ENCODE data around the gene CRK. TPM values are rescaled to one million over a fixed set of nuclear protein-coding genes. Genes with fewer than 3 reads are reported as not detected.

Gene CRK
- polyA plus RNA-seq, 1 experiment = 53.8 TPM

DNA sequence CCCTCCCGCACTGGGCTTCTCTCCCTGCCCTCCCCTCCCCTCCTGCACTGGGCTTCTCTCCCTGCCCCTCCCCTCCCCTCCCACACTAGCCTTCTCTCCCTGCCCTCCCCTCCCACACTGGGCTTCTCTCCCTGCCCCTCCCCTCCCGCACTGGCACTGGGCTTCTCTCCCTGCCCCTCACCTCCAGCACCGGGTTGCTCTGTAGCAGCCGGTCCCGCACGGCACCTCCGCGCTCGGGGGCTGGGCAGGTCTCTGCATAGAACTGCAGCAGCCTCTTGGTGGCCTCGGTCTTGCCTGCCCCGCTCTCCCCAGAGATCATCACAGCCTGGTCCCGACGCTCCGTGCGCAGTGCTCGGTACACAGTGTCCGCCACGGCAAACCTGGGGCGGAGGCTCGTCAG is 26.6 kb upstream of the CRK start:
- no peak for DNase-seq (ENCODE audit: low read depth)
- CTCF ChIA-PET = interaction anchor here (1.5 kb wide), 1 partner anchor 10 kb away, joined by 3 read pairs; the partner anchor contains the start of gene MYO1C
- Histone ChIP-seq H3K4me3 (ENCODE audit: low read depth, low read length) (no peak overlapping the region), H3K27me3 (ENCODE audit: control insufficient read depth, insufficient read depth, low read length) (no peaks in the 10 kb centered on the region), H3K36me3 (ENCODE audit: control insufficient read depth, insufficient read depth, low read length) (peaks cover 39% of the 10 kb centered on the region)
- POLR2A ChIA-PET = no interaction called here
- TF ChIP-seq, protein P1, sequence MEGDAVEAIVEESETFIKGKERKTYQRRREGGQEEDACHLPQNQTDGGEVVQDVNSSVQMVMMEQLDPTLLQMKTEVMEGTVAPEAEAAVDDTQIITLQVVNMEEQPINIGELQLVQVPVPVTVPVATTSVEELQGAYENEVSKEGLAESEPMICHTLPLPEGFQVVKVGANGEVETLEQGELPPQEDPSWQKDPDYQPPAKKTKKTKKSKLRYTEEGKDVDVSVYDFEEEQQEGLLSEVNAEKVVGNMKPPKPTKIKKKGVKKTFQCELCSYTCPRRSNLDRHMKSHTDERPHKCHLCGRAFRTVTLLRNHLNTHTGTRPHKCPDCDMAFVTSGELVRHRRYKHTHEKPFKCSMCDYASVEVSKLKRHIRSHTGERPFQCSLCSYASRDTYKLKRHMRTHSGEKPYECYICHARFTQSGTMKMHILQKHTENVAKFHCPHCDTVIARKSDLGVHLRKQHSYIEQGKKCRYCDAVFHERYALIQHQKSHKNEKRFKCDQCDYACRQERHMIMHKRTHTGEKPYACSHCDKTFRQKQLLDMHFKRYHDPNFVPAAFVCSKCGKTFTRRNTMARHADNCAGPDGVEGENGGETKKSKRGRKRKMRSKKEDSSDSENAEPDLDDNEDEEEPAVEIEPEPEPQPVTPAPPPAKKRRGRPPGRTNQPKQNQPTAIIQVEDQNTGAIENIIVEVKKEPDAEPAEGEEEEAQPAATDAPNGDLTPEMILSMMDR (IDR thresholded peaks at IDR 0.05; ENCODE audit: insufficient read depth, low read depth, low read length) = no peak

DNA sequence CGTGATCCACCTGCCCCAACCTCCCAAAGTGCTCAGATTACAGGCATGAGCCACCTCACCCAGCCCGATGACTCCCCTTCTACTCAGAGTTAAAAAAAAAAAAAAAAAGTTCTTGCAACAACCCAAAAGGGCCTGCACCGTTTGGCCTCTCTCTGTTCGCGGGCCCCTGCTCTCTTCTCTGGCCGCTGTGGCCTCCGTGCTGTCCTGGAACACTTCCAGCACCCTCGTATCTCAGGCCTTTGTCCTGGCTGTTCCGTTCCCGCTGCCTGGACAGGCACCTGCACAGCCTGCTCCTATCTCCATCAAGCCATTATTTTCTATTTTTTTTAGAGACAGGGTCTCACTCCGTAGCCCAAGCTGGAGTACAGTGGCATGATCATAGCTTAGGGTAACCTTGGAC is 25.7 kb upstream of the CRK start:
- ChIA-PET POLR2A (no interaction called here), CTCF (interaction anchor here (0.6 to 0.7 kb wide), 2 partner anchors 34 to 95 kb away, joined by 3 read pairs; no protein-coding TSS in a partner anchor)
- TF ChIP-seq, protein P1 (IDR thresholded peaks at IDR 0.05; ENCODE audit: insufficient read depth, low read depth, low read length) = no peak
- H3K27me3 ChIP-seq (ENCODE audit: control insufficient read depth, insufficient read depth, low read length) = no peaks in the 10 kb centered on the region
- no peak for DNase-seq (ENCODE audit: low read depth)
- no peak overlapping the region for H3K4me3 ChIP-seq (ENCODE audit: low read depth, low read length)
- peaks cover 45% of the 10 kb centered on the region for H3K36me3 ChIP-seq (ENCODE audit: control insufficient read depth, insufficient read depth, low read length)

GRCh38 chr17:1480747-1481465 is 24.9 kb upstream of the CRK start:
- ChIA-PET POLR2A (no interaction called here), CTCF (interaction anchor here (0.6 to 0.7 kb wide), 2 partner anchors 35 to 96 kb away, joined by 3 read pairs; no protein-coding TSS in a partner anchor)
- TF ChIP-seq, protein P1 (IDR thresholded peaks at IDR 0.05; ENCODE audit: insufficient read depth, low read depth, low read length) = no peak
- H3K36me3 ChIP-seq (ENCODE audit: control insufficient read depth, insufficient read depth, low read length) = peaks cover 47% of the 10 kb centered on the region
- H3K27me3 ChIP-seq (ENCODE audit: control insufficient read depth, insufficient read depth, low read length) = no peaks in the 10 kb centered on the region
- no peak for DNase-seq (ENCODE audit: low read depth)
- no peak overlapping the region for H3K4me3 ChIP-seq (ENCODE audit: low read depth, low read length)

- CTCF ChIA-PET = interaction anchor here (1.4 kb wide), 1 partner anchor 67 kb away, joined by 3 read pairs; no protein-coding TSS in a partner anchor
- POLR2A ChIA-PET = no interaction called here
- Histone ChIP-seq H3K27me3 (ENCODE audit: control insufficient read depth, insufficient read depth, low read length) (no peaks in the 10 kb centered on the region), H3K36me3 (ENCODE audit: control insufficient read depth, insufficient read depth, low read length) (peaks cover 59% of the 10 kb centered on the region), H3K4me3 (ENCODE audit: low read depth, low read length) (no peak overlapping the region)
- TF ChIP-seq, protein P1 (IDR thresholded peaks at IDR 0.05; ENCODE audit: insufficient read depth, low read depth, low read length) = no peak
- no peak for DNase-seq (ENCODE audit: low read depth)
Observed at GRCh38 chr17:1478418-1478817, 22.4 kb upstream of the CRK start.

DNA sequence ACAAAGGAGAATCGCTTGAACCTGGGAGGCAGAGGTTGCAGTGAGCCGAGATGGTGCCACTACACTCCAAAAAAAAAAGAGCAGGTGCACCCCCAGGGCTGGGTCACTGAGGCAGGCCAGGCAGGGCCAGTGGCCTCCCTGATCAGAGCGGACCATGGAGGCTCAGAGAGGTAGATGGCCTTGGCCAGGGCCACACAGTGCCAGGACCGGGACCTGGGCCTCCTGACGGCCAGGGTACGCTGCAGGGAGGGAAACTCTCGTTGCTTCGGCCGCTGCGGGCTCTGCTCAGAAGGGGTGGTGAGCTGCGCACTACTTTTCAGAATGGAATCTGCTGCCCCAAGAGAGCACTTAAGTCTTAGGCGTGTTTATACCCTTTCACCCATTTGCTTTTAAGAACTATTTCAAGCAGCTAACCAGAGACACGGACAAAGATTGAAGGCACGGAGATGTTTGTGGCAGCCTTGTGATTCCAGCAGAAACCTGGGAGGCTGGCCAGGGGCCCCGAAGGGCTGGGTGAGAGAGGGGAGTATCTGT is 19.4 kb upstream of the CRK start:
- no peak for DNase-seq (ENCODE audit: low read depth)
- H3K36me3 ChIP-seq (ENCODE audit: control insufficient read depth, insufficient read depth, low read length) = peaks cover 56% of the 10 kb centered on the region
- H3K4me3 ChIP-seq (ENCODE audit: low read depth, low read length) = no peak overlapping the region
- ChIA-PET POLR2A (no interaction called here), CTCF (no interaction called here)
- TF ChIP-seq, protein P1 (IDR thresholded peaks at IDR 0.05; ENCODE audit: insufficient read depth, low read depth, low read length) = no peak
- H3K27me3 ChIP-seq (ENCODE audit: control insufficient read depth, insufficient read depth, low read length) = no peaks in the 10 kb centered on the region

Measured in BJ (cell line).